Gastrocnemius medialis (tissue), 4 donors: ENCODE results near the gene KRTAP16-1.

Experiments
- CTCF ChIP-seq, 5 experiments: fragments of 450-650 bp in 3 of 5; fragments of 200-600 bp in 2 of 5; sonication (generic) in 2 of 5; IDR thresholded peaks in 4 of 5; conservative IDR thresholded peaks in 1 of 5; 1 replicate in 4 of 5; 2 replicates in 1 of 5; pipeline ENCODE4 v1.5.1; 2016 to 2019; ENCODE audit warnings: antibody characterized with exemption in 5 of 5, mild to moderate bottlenecking in 3 of 5, moderate library complexity in 3 of 5
- POLR2A ChIP-seq, 2 donors: fragments of 450-650 bp; IDR thresholded peaks; one replicate each; pipeline ENCODE4 v1.6.1; 2017; ENCODE audit warnings: antibody characterized with exemption in 2 of 2, mild to moderate bottlenecking in 2 of 2, moderate library complexity in 2 of 2

- TF ChIP-seq POLR2A (IDR thresholded peaks at IDR 0.05) (no peak), CTCF (IDR thresholded peaks at IDR 0.05 in 4 of 5, conservative IDR thresholded peaks at IDR 0.05 in 1 of 5) (no peak)
Observed at GRCh38 chr17:41287050-41287449, 22.1 kb downstream of the KRTAP16-1 start.
